Fibroblast of skin of back (primary cell): Measurements from ENCODE around the gene ERI2. TPM values are rescaled to one million over a fixed set of nuclear protein-coding genes. Genes with fewer than 3 reads are reported as not detected.

Source experiments
- DNase-seq: peaks from one replicate; pipeline ENCODE4 v3.0.0-alpha.2; 2013
- polyA plus RNA-seq, 2 experiments: library from polyadenylated mRNA; unstranded; fragments of 120-200 nt; gene quantifications; one replicate each; pipeline ENCODE4 v1.2.1, GENCODE V29; 2013; ENCODE audit not compliant: insufficient read length in 2 of 2

ERI2 gene
- 13.3 TPM for polyA plus RNA-seq (2013, experiment 1 of 2; ENCODE audit: insufficient read length)
- polyA plus RNA-seq (2013, experiment 2 of 2; ENCODE audit: insufficient read length) = 6.2 TPM

GRCh38 chr16:20806168-20807050 lies at the start of gene ERI2, which contains the start of gene REXO5:
ERI2 (minus strand) TSS chr16:20806472; CDS start chr16:20806430, 42 bp downstream.
REXO5 (plus strand) TSS chr16:20806527; CDS start chr16:20806954, 427 bp downstream.
- peak; percentile 97 for DNase-seq

- DNase-seq = no peak
Measured at GRCh38 chr16:20854963-20855362, 48.7 kb upstream of the ERI2 start.

- no peak for DNase-seq
Measured at GRCh38 chr16:20853981-20854620, 47.8 kb upstream of the ERI2 start.

GRCh38 chr16:20853143-20853542 lies 46.9 kb upstream of the ERI2 start:
- DNase-seq = no peak

GRCh38 chr16:20851601-20852000 lies 45.3 kb upstream of the ERI2 start:
- peak; percentile 83 for DNase-seq

- no peak for DNase-seq
Measured at GRCh38 chr16:20850981-20851380, 44.7 kb upstream of the ERI2 start.

GRCh38 chr16:20849589-20850390 lies 43.5 kb upstream of the ERI2 start:
- DNase-seq = peak; percentile 63

- DNase-seq = no peak
Measured at GRCh38 chr16:20847550-20847949, 41.3 kb upstream of the ERI2 start.

GRCh38 chr16:20846551-20846950 lies 40.3 kb upstream of the ERI2 start:
- DNase-seq = no peak

- no peak for DNase-seq
Measured at GRCh38 chr16:20846030-20846429, 39.8 kb upstream of the ERI2 start.

- DNase-seq = no peak
Measured at GRCh38 chr16:20844588-20844987, 38.3 kb upstream of the ERI2 start.

GRCh38 chr16:20844054-20844453 lies 37.8 kb upstream of the ERI2 start:
- no peak for DNase-seq

- DNase-seq = no peak
Measured at GRCh38 chr16:20839504-20839903, 33.2 kb upstream of the ERI2 start.

- no peak for DNase-seq
Measured at GRCh38 chr16:20838240-20838639, 32.0 kb upstream of the ERI2 start.

- no peak for DNase-seq
Measured at GRCh38 chr16:20833086-20833485, 26.8 kb upstream of the ERI2 start.

GRCh38 chr16:20830372-20830771 lies 24.1 kb upstream of the ERI2 start:
- DNase-seq = no peak

- DNase-seq = no peak
Measured at GRCh38 chr16:20829536-20829935, 23.3 kb upstream of the ERI2 start.

- DNase-seq = no peak
Measured at GRCh38 chr16:20826039-20826566, 19.8 kb upstream of the ERI2 start.

GRCh38 chr16:20822521-20823325 lies 16.5 kb upstream of the ERI2 start:
- no peak for DNase-seq

- no peak for DNase-seq
Measured at GRCh38 chr16:20821682-20822081, 15.4 kb upstream of the ERI2 start.

GRCh38 chr16:20818929-20819585 lies 12.8 kb upstream of the ERI2 start:
- DNase-seq = no peak
